ENCODE results near the gene DIO3. TPM values are rescaled to one million over a fixed set of nuclear protein-coding genes. Genes with fewer than 3 reads are reported as not detected.

DIO3 gene
- not detected in 2 replicates for total RNA-seq

GRCh38 chr14:101561145-101561896 lies at the start of gene DIO3:
DIO3 (plus strand) TSS chr14:101561495.

Other genes starting within 250 kb of the DIO3 start
- 67.3 and 85.6 TPM in 2 replicates for gene PPP2R5C, start 200.2 kb downstream of the DIO3 start, total RNA-seq

All from bronchus fibroblast of lung (primary cell).